ENCODE results near the gene FRMD4A. TPM values are rescaled to one million over a fixed set of nuclear protein-coding genes. Genes with fewer than 3 reads are reported as not detected.

FRMD4A gene
- polyA plus RNA-seq, 1 of the 3 experiments (the other 2 are of a cell fraction), result 37.7 TPM

DNA sequence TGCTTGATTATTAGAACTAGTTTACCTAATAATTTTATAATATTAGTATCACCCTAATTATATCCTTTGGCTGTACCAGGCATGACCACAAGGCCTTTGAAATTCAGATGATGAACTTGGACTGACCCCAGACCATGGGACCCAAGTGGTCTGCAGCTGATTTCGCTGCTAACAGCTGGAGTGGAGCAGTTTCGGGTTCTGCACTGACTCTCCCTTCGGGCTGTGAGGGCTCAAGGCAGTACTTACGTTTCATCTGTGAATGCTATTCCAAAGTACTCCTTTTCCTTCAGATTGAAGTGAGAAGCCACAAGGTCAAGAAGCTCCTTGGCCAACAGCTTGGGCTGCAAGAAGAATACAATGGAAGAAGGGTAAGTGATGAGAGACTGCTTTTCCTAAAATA, 520.2 kb downstream of the FRMD4A start (continued):
- TF ChIP-seq, protein P1, sequence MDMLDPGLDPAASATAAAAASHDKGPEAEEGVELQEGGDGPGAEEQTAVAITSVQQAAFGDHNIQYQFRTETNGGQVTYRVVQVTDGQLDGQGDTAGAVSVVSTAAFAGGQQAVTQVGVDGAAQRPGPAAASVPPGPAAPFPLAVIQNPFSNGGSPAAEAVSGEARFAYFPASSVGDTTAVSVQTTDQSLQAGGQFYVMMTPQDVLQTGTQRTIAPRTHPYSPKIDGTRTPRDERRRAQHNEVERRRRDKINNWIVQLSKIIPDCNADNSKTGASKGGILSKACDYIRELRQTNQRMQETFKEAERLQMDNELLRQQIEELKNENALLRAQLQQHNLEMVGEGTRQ (IDR thresholded peaks at IDR 0.05; ENCODE audit: borderline replicate concordance, low read depth, low read length), result no peak
- TF ChIP-seq FOXM1 (IDR thresholded peaks at IDR 0.05; ENCODE audit: low read depth), result no peak
- no peak for TF ChIP-seq ELF1 (IDR thresholded peaks at IDR 0.05)
- TF ChIP-seq TCF12 (IDR thresholded peaks at IDR 0.05), result no peak
- no peak for TF ChIP-seq ZBTB33 (IDR thresholded peaks at IDR 0.05; ENCODE audit: borderline replicate concordance, low read depth)
- no peak for TF ChIP-seq POLR2AphosphoS5 (IDR thresholded peaks at IDR 0.05; ENCODE audit: low read depth, low read length)
- TF ChIP-seq RXRA (IDR thresholded peaks at IDR 0.05; ENCODE audit: borderline replicate concordance, low read depth), result no peak

- H3K9me2 ChIP-seq, result no peaks in the 10 kb centered on the region
- H3K27me3 ChIP-seq (ENCODE audit: insufficient read depth), result no peaks in the 10 kb centered on the region
- no peak overlapping the region for H3K4me3 ChIP-seq (ENCODE audit: low read depth in 2 of 2, low read length in 1 of 2)
- no peaks in the 10 kb centered on the region for H3K9me3 ChIP-seq
- H3K9ac ChIP-seq, result no peak overlapping the region
- no peak overlapping the region for H3K4me2 ChIP-seq
- H3K27ac ChIP-seq (ENCODE audit: low read depth in 2 of 2, low read length in 1 of 2), result no peak overlapping the region
- H3K79me2 ChIP-seq (ENCODE audit: insufficient read depth), result peaks cover 87% of the 10 kb centered on the region
- peaks cover 0 to 3% of the 10 kb centered on the region in 2 experiments; a peak in 1 of 4 replicates for H3K4me1 ChIP-seq (ENCODE audit: control insufficient read depth in 1 of 2, insufficient read depth in 2 of 2, low read depth in 1 of 2, low read length in 1 of 2)
- WGBS (ENCODE audit: low lambda C conversion rate), result 86% methylated on average over 6 of the region's 6 CpGs
- H3K36me3 ChIP-seq (replicated peaks in 1 of 2; ENCODE audit: control insufficient read depth in 1 of 2, insufficient read depth in 2 of 2, low read length in 1 of 2), result peaks cover 0 to 20% of the 10 kb centered on the region in 2 experiments
- DNase-seq, result no peak
- 0 out of 2 replicates have a peak, but pooled peaks cover 5% of the 10 kb centered on the region for H4K20me1 ChIP-seq (ENCODE audit: insufficient read depth)
- POLR2A ChIA-PET, result no interaction called here
- H3F3A ChIP-seq (replicated peaks; ENCODE audit: insufficient read depth), result no peaks in the 10 kb centered on the region
- TF ChIP-seq IRF3 (IDR thresholded peaks at IDR 0.05; ENCODE audit: low read depth, low read length), result no peak
- H2AFZ ChIP-seq (ENCODE audit: low read depth), result no peak overlapping the region
- CTCF ChIA-PET, result interaction anchor here (1.3 kb wide), 1 partner anchor 54 kb away, joined by 3 read pairs; no protein-coding TSS in a partner anchor
Observed at GRCh38 chr10:13809427-13809826, 521.3 kb downstream of the FRMD4A start.

DNA sequence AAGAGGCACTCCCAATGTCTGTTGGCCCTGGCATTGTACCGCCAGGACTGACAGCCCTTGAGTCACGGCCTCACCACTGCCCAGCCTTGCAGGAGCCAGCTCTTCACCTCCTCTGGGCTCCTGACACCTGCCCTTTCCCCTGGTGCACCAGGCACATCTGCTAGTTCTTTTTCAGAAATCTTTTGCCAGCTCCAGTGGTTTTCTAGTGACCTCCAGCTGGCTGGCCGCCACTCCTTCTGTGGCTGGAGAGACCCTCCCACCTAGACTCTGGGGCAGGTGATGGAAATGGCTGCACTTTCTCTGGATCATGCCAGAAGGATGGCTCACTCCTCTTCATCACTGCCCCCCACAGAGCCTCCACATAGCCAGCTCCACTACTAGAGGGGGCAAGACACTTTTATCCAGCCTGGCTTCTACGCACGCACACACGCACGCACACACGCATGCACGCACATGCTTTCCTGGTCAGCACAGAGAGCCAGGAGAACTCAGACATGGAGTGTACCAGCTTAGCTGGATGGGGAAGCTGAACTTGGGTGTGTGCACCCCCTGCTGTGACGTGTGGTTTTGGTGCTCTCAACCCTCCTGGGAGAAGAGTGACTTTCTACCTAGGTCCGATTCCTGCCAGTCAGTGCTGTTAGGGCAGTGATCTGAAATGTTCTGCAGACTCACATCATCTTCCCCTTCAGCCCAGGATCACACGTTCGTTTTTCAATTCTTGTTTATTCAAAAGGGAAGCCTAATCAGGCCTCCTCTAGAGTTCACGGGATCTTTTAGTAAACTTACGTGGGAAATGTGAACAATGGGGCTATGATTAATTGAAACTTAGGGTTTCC, 522.0 kb downstream of the FRMD4A start:
- ChIA-PET POLR2A (interaction anchor here (0.6 kb wide), 2 partner anchors 670 to 863 kb away, joined by 3 read pairs; no protein-coding TSS in a partner anchor), CTCF (interaction anchor here (1.1 to 1.3 kb wide), 2 partner anchors 54 to 63 kb away, joined by 3 read pairs; no protein-coding TSS in a partner anchor)

More for the DNA sequence above, 522.0 kb downstream of the FRMD4A start:
- Histone ChIP-seq H3K4me1 (ENCODE audit: control insufficient read depth in 1 of 2, insufficient read depth in 2 of 2, low read depth in 1 of 2, low read length in 1 of 2) (peaks cover 0 to 3% of the 10 kb centered on the region in 2 experiments; a peak in 1 of 4 replicates), H4K20me1 (ENCODE audit: insufficient read depth) (0 out of 2 replicates have a peak, but pooled peaks cover 2% of the 10 kb centered on the region), H3K4me2 (no peak overlapping the region), H3K9ac (no peak overlapping the region), H3K9me3 (no peaks in the 10 kb centered on the region), H3K79me2 (ENCODE audit: insufficient read depth) (peaks cover 87% of the 10 kb centered on the region), H2AFZ (ENCODE audit: low read depth) (no peak overlapping the region), H3K36me3 (replicated peaks in 1 of 2; ENCODE audit: control insufficient read depth in 1 of 2, insufficient read depth in 2 of 2, low read length in 1 of 2) (peaks cover 0 to 20% of the 10 kb centered on the region in 2 experiments), H3F3A (replicated peaks; ENCODE audit: insufficient read depth) (no peaks in the 10 kb centered on the region), H3K9me2 (no peaks in the 10 kb centered on the region), H3K4me3 (ENCODE audit: low read depth in 2 of 2, low read length in 1 of 2) (no peak overlapping the region), H3K27ac (ENCODE audit: low read depth in 2 of 2, low read length in 1 of 2) (no peak overlapping the region), H3K27me3 (ENCODE audit: insufficient read depth) (no peaks in the 10 kb centered on the region)
- no peak for DNase-seq
- WGBS (ENCODE audit: low lambda C conversion rate), result 94% methylated on average over 12 of the region's 15 CpGs
- no peak for TF ChIP-seq NFIC (IDR thresholded peaks at IDR 0.05; ENCODE audit: borderline replicate concordance)
- no peak for TF ChIP-seq YY1 (IDR thresholded peaks at IDR 0.05; ENCODE audit: low read depth)
- no peak for TF ChIP-seq RAD21 (IDR thresholded peaks at IDR 0.05; ENCODE audit: low read length)
- no peak for TF ChIP-seq MXI1 (IDR thresholded peaks at IDR 0.05; ENCODE audit: low read depth, low read length)
- no peak for TF ChIP-seq TCF12 (IDR thresholded peaks at IDR 0.05)
- TF ChIP-seq RCOR1 (IDR thresholded peaks at IDR 0.05; ENCODE audit: low read length), result no peak
- TF ChIP-seq SMC3 (IDR thresholded peaks at IDR 0.05; ENCODE audit: low read depth, low read length), result no peak
- TF ChIP-seq POLR2AphosphoS5 (IDR thresholded peaks at IDR 0.05; ENCODE audit: low read depth, low read length), result no peak
- TF ChIP-seq MEF2A (IDR thresholded peaks at IDR 0.05; ENCODE audit: borderline replicate concordance, low read depth), result no peak
- no peak for TF ChIP-seq GABPA (IDR thresholded peaks at IDR 0.05; ENCODE audit: low read depth)
- no peak for TF ChIP-seq FOXJ3 (CRISPR knock-in tag; IDR thresholded peaks at IDR 0.05)
